Right lobe of liver (tissue), 4 donors: Measurements from ENCODE around the gene CCDC30.

Experiments
- POLR2A ChIP-seq: fragments of 450-650 bp; IDR thresholded peaks from one replicate; pipeline ENCODE4 v1.6.1; 2017; ENCODE audit warnings: antibody characterized with exemption, mild to moderate bottlenecking
- TF ChIP-seq, protein P1 (sequence below), 4 donors: fragments of 200-600 bp in 3 of 4; fragments of 450-650 bp in 1 of 4; IDR thresholded peaks; one replicate each; pipeline versions ENCODE4 v1.5.1 to v1.8.0; 2016 to 2022; ENCODE audit warnings: antibody characterized with exemption in 4 of 4, mild to moderate bottlenecking in 2 of 4
- donor health status: DM: no; HTN: no; CAD: no.
- donor health status: DM: no; HTN: no; CAD: no.
- donor health status: DM: no; HTN: yes; CAD: no.

DNA sequence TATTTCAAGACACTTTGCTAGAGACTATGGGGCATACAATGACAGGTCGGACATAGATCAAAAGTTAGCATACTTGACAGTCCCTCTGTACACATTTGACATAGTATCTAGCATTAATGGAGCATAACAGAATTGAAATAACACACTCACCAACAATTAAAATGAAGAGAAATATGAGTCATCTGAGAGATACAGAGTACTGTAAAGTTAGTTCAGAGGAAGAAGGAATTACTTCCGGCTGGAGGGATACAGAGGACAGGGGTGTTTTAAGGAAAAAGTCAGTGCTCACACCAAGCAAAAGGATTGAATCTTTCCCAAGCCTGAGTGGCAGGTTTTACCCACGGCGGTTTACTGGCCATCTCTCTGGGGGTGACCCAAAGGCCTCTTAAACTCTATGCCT lies 9.7 kb upstream of the CCDC30 start:
- TF ChIP-seq POLR2A = no peak
- TF ChIP-seq, protein P1, sequence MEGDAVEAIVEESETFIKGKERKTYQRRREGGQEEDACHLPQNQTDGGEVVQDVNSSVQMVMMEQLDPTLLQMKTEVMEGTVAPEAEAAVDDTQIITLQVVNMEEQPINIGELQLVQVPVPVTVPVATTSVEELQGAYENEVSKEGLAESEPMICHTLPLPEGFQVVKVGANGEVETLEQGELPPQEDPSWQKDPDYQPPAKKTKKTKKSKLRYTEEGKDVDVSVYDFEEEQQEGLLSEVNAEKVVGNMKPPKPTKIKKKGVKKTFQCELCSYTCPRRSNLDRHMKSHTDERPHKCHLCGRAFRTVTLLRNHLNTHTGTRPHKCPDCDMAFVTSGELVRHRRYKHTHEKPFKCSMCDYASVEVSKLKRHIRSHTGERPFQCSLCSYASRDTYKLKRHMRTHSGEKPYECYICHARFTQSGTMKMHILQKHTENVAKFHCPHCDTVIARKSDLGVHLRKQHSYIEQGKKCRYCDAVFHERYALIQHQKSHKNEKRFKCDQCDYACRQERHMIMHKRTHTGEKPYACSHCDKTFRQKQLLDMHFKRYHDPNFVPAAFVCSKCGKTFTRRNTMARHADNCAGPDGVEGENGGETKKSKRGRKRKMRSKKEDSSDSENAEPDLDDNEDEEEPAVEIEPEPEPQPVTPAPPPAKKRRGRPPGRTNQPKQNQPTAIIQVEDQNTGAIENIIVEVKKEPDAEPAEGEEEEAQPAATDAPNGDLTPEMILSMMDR (IDR thresholded peaks at IDR 0.05) = no peak
